Erythroblast (primary cell): Measurements from ENCODE around the gene TP53TG5.

Source experiments
- GATA1 ChIP-seq: IDR thresholded peaks from 2 replicates; pipeline ENCODE4 v1.6.1; 2011; ENCODE audit warnings: low read depth, mild to moderate bottlenecking, control low read depth, low read length, moderate library complexity
- POLR2A ChIP-seq: IDR thresholded peaks from 2 replicates; pipeline ENCODE4 v1.6.1; 2011; ENCODE audit warnings: mild to moderate bottlenecking, low read length

- TF ChIP-seq GATA1 (no peak), POLR2A (no peak)
These were observed 12.6 kb downstream of the TP53TG5 start for GRCh38 chr20:45365444-45365970.
